Measurements from ENCODE around the gene KCNH1.
"Not testable (repeated sequence)": the region's sequence is repeated elsewhere in the genome, so short reads cannot be mapped to it uniquely, and the experiment has no call there.

DNA sequence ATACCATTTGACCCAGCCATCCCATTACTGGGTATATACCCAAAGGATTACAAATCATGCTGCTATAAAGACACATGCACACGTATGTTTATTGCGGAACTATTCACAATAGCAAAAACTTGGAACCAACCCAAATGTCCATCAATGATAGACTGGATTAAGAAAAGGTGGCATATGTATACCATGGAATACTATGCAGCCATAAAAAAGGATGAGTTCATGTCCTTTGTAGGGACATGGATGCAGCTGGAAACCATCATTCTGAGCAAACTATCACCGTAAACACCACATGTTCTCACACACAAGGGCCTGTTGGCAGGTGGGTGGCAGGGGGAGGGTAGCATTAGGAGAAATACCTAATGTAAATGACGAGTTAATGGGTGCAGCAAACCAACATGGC, 472.4 kb downstream of the KCNH1 start:
- TF ChIP-seq, protein P1, sequence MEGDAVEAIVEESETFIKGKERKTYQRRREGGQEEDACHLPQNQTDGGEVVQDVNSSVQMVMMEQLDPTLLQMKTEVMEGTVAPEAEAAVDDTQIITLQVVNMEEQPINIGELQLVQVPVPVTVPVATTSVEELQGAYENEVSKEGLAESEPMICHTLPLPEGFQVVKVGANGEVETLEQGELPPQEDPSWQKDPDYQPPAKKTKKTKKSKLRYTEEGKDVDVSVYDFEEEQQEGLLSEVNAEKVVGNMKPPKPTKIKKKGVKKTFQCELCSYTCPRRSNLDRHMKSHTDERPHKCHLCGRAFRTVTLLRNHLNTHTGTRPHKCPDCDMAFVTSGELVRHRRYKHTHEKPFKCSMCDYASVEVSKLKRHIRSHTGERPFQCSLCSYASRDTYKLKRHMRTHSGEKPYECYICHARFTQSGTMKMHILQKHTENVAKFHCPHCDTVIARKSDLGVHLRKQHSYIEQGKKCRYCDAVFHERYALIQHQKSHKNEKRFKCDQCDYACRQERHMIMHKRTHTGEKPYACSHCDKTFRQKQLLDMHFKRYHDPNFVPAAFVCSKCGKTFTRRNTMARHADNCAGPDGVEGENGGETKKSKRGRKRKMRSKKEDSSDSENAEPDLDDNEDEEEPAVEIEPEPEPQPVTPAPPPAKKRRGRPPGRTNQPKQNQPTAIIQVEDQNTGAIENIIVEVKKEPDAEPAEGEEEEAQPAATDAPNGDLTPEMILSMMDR (conservative IDR thresholded peaks at IDR 0.05; ENCODE audit: low read depth in 2 of 2), result not testable (repeated sequence)
- not testable (repeated sequence) for TF ChIP-seq POLR2AphosphoS5 (IDR thresholded peaks at IDR 0.05; ENCODE audit: low read depth)

Data from GM23338 (cell line).